Nephron progenitor cell (in vitro differentiated cells): ENCODE data around the gene ZNF771.
A peak's percentile ranks its signal among the peaks of the same experiment; 100 is the strongest.

Experiments
- DNase-seq: peaks from one replicate; pipeline ENCODE4 v3.0.0; 2021
- H3K27ac Mint-ChIP-seq: 2 replicates; pipeline ENCODE4 v1.8.0; 2021; ENCODE audit warnings: mild to moderate bottlenecking, moderate library complexity, mixed read lengths
- H3K27me3 Mint-ChIP-seq: 2 replicates; pipeline ENCODE4 v1.8.0; 2021; ENCODE audit warnings: mild to moderate bottlenecking, low read depth, mixed read lengths; ENCODE audit not compliant: poor library complexity
- H3K36me3 Mint-ChIP-seq: 2 replicates; pipeline ENCODE4 v1.8.0; 2021; ENCODE audit warnings: low read depth, mixed read lengths
- H3K4me1 Mint-ChIP-seq: 2 replicates; pipeline ENCODE4 v1.8.0; 2021; ENCODE audit warnings: mixed read lengths
- H3K4me3 Mint-ChIP-seq: 2 replicates; pipeline ENCODE4 v1.8.0; 2021; ENCODE audit warnings: mild to moderate bottlenecking, moderate library complexity, mixed read lengths
- H3K9me3 Mint-ChIP-seq: 2 replicates; pipeline ENCODE4 v1.8.0; 2021; ENCODE audit warnings: mild to moderate bottlenecking, moderate library complexity, mixed read lengths
- TF ChIP-seq, protein P1 (sequence below): fragments of 200-600 bp; sonication (generic); IDR thresholded peaks from 2 replicates; pipeline ENCODE4 v1.5.0; 2021; ENCODE audit warnings: antibody characterized with exemption

Gene ZNF771

DNA sequence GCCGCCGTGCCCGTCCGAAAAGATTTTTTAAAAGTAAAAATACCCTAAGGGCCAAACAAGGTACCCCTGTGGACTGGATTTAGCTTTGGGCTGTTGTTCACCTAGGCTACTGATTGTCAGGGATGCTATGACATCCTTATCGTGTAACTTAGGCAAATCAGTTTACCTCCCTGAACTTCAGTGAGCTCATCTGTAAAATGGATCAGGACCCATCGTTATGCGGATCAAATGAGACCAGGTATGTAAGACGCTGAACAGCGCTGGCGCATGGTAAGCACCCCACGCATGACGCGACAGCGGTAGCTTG is 658 bp upstream of the ZNF771 start:
- no peak for DNase-seq
- peaks cover 11% of the 10 kb centered on the region for H3K36me3 Mint-ChIP-seq
- H3K4me3 Mint-ChIP-seq: peak overlapping the region; percentile 87
- peak overlapping the region; percentile 94 for H3K27ac Mint-ChIP-seq
- TF ChIP-seq, protein P1, sequence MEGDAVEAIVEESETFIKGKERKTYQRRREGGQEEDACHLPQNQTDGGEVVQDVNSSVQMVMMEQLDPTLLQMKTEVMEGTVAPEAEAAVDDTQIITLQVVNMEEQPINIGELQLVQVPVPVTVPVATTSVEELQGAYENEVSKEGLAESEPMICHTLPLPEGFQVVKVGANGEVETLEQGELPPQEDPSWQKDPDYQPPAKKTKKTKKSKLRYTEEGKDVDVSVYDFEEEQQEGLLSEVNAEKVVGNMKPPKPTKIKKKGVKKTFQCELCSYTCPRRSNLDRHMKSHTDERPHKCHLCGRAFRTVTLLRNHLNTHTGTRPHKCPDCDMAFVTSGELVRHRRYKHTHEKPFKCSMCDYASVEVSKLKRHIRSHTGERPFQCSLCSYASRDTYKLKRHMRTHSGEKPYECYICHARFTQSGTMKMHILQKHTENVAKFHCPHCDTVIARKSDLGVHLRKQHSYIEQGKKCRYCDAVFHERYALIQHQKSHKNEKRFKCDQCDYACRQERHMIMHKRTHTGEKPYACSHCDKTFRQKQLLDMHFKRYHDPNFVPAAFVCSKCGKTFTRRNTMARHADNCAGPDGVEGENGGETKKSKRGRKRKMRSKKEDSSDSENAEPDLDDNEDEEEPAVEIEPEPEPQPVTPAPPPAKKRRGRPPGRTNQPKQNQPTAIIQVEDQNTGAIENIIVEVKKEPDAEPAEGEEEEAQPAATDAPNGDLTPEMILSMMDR: no peak
- peaks cover 2% of the 10 kb centered on the region for H3K27me3 Mint-ChIP-seq
- H3K9me3 Mint-ChIP-seq: no peaks in the 10 kb centered on the region
- H3K4me1 Mint-ChIP-seq: peaks cover 29% of the 10 kb centered on the region

DNA sequence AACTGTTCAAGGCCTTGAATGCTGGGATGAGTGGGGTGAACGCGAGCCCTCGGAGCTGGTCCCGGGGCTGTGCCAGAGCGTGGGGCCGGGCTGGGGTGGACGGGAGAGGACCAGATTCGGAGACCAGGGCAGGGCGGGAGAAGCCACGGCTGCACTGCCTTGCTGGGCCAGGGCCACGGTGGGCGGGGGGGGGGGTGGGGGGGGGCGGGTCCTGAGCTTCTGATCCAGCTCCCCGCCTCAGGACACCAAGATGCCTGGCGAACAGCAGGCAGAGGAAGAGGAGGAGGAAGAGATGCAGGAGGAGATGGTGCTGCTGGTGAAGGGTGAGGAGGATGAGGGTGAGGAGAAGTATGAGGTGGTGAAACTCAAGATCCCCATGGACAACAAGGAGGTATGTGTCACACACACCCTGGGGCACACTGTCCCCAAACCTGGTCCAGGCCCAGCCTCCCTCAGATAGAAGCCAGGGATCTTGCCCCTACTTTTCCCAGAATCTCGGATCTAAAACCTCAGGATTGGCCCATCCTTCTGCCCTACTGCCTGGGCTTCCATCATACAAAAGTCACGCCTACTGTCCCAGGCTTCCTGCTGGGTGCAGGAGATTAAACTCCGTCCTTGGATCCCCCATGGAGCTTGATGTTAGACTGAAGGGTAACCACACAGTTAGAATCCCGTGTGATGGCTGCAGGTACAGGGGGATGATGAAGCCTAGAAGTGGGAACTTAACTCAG is 563 bp downstream of the ZNF771 start:
- H3K36me3 Mint-ChIP-seq: peaks cover 17% of the 10 kb centered on the region
- TF ChIP-seq, protein P1: no peak
- H3K27me3 Mint-ChIP-seq: no peaks in the 10 kb centered on the region
- DNase-seq: no peak
- no peak overlapping the region for H3K27ac Mint-ChIP-seq
- H3K9me3 Mint-ChIP-seq: no peaks in the 10 kb centered on the region
- H3K4me1 Mint-ChIP-seq: peaks cover 33% of the 10 kb centered on the region
- peak overlapping the region; percentile 82 for H3K4me3 Mint-ChIP-seq

DNA sequence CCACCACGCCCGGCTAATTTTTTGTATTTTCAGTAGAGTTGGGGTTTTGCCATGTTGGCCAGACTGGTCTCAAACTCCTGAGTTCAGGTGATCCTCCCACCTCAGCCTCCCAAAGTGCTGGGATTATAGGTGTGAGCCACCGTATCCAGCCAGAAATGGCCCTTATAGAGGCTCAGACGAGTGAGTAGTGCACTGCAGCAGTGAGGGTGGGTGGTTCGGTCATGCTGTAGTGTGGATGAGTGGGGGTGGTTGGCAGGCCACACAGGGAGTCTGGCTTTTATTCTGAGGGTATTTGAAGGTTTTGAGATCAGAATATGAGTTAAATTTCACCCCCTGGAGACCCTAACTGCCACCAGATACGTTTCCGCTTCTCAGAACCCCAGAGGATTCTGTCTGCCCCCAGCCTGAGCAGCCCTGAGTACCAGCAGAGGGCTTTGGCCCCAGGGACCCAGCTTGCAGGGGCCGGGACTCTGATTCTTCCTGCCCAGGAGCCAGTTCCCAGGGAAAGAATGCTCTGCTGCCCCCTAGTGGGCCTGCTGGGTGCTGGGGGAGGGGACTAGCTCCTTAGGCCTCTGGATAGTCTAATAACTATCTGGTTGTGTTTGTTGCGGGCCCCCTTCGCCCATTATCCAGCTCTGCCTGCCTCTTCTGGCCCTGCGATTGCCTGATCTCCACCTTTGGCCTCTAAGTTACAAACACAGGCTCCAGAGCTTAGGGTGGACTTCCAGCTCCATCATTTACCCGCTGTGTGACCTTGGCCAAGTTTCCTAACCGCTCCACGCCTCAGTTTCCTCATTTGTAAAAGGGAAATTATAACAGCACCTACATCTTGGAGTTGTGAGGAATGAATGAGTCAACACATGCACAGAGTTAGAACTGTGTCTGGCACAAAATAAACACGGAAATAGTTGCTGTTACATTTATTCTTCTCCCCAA is 2.0 kb downstream of the ZNF771 start:
- TF ChIP-seq, protein P1: peak; percentile 92
- no peaks in the 10 kb centered on the region for H3K9me3 Mint-ChIP-seq
- H3K4me3 Mint-ChIP-seq: peak overlapping the region; percentile 82
- peaks cover 29% of the 10 kb centered on the region for H3K36me3 Mint-ChIP-seq
- peak; percentile 96 for DNase-seq
- H3K27me3 Mint-ChIP-seq: no peaks in the 10 kb centered on the region
- H3K27ac Mint-ChIP-seq: peak overlapping the region; percentile 51
- H3K4me1 Mint-ChIP-seq: peaks cover 33% of the 10 kb centered on the region

DNA sequence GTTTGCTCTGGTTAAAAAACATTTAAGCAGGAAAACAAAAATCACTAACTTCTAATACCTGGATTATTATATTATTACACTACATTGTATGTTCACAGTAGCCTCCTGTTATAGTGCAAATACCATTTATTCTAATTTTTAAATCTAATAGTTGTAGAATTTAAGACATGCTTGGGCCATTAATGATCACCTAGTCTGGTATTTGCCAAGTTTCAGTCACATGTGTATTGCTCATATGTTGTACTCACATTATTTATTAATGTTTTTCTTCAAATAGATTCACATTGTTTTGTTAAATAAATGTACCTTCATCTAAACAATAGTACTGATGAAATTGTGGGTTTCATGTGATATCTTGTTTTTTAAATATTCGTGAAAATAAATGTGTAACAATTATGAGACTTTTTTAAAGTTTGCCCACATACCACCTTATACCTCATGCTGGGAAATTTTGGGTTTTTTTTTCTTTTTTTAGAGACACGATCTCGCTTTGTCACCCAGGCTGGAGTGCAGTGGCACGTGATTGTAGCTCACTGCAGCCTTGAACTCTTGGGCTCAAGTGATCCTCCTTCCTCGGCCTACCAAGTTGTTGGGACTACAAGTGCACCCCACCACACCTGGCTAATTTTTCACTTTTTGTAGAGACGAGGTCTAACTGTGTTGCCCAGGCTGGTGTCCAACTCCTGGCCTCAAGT is 5.9 kb downstream of the ZNF771 start:
- DNase-seq: no peak
- Mint-ChIP-seq H3K4me1 (peaks cover 30% of the 10 kb centered on the region), H3K4me3 (no peak overlapping the region), H3K27ac (no peak overlapping the region), H3K9me3 (no peaks in the 10 kb centered on the region), H3K36me3 (peaks cover 44% of the 10 kb centered on the region), H3K27me3 (peaks cover 6% of the 10 kb centered on the region)
- TF ChIP-seq, protein P1: no peak

DNA sequence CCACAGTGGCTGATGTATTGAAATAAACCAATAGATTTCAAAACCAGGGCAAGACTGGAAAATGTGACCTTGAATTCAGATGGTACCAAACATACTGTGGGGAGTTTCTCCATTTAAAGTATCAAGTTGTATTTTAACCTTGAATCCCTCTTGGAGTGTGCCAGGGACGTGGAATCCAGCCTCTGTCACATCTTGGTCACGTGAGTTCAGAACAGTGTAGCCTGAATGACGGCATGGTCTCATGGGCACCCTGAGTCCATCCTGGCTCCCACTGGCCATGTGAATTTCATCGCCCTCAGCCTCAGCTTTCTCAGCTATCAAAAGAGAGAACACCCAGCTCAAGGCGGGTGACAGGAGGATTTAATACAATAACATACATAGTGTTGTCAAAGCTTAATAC is 6.8 kb downstream of the ZNF771 start:
- Mint-ChIP-seq H3K36me3 (peaks cover 44% of the 10 kb centered on the region), H3K4me1 (peaks cover 24% of the 10 kb centered on the region), H3K9me3 (no peaks in the 10 kb centered on the region), H3K27me3 (peaks cover 6% of the 10 kb centered on the region), H3K4me3 (no peak overlapping the region), H3K27ac (no peak overlapping the region)
- TF ChIP-seq, protein P1: no peak
- no peak for DNase-seq
